HepG2 (cell line): ENCODE data around the gene MAJIN. TPM values are rescaled to one million over a fixed set of nuclear protein-coding genes. Genes with fewer than 3 reads are reported as not detected.

Source experiments
- ARNT ChIP-seq: fragments of 450-650 bp; IDR thresholded peaks from 2 replicates; pipeline ENCODE4 v1.6.1; 2017
- BRCA1 ChIP-seq: sonication (generic); formaldehyde crosslinking; IDR thresholded peaks from 2 replicates; pipeline ENCODE4 v1.4.0; 2020; ENCODE audit warnings: missing genetic modification reagents
- GABPA ChIP-seq, 2 experiments: IDR thresholded peaks; 2 replicates each; pipeline ENCODE4 v1.6.1; 2011 to 2016; ENCODE audit warnings: low read depth in 2 of 2, low read length in 1 of 2, missing biosample characterization in 1 of 2, missing genetic modification characterization in 1 of 2
- GZF1 ChIP-seq: sonication (generic); formaldehyde crosslinking; IDR thresholded peaks from 2 replicates; pipeline ENCODE4 v1.5.1; 2020; ENCODE audit warnings: mild to moderate bottlenecking, missing genetic modification reagents
- HOXD1 ChIP-seq: sonication (generic); formaldehyde crosslinking; IDR thresholded peaks from 2 replicates; pipeline ENCODE4 v1.5.0; 2020; ENCODE audit warnings: missing genetic modification reagents
- NCOA1 ChIP-seq: sonication (generic); formaldehyde crosslinking; IDR thresholded peaks from 2 replicates; pipeline ENCODE4 v1.9.0; 2021; ENCODE audit warnings: missing genetic modification reagents
- NRL ChIP-seq: sonication (generic); formaldehyde crosslinking; IDR thresholded peaks from 2 replicates; pipeline ENCODE4 v1.5.0; 2020; ENCODE audit warnings: missing genetic modification reagents, mild to moderate bottlenecking, moderate library complexity, borderline replicate concordance
- PHF21A ChIP-seq: sonication (generic); formaldehyde crosslinking; IDR thresholded peaks from 2 replicates; pipeline ENCODE4 v1.5.0; 2020; ENCODE audit warnings: mild to moderate bottlenecking, missing genetic modification reagents
- SIX4 ChIP-seq: sonication (generic); formaldehyde crosslinking; IDR thresholded peaks from 2 replicates; pipeline ENCODE4 v1.4.0; 2020; ENCODE audit warnings: missing genetic modification reagents
- SMAD3 ChIP-seq: sonication (generic); formaldehyde crosslinking; IDR thresholded peaks from 2 replicates; pipeline ENCODE4 v1.4.0; 2020; ENCODE audit warnings: missing genetic modification reagents
- TRIM24 ChIP-seq: sonication (generic); formaldehyde crosslinking; IDR thresholded peaks from 2 replicates; pipeline ENCODE4 v1.8.0; 2022; ENCODE audit warnings: mild to moderate bottlenecking, missing genetic modification reagents
- WIZ ChIP-seq: sonication (generic); formaldehyde crosslinking; IDR thresholded peaks from 2 replicates; pipeline ENCODE4 v1.5.1; 2020; ENCODE audit warnings: mild to moderate bottlenecking, missing genetic modification reagents
- ZBTB7B ChIP-seq: sonication (generic); formaldehyde crosslinking; IDR thresholded peaks from 2 replicates; pipeline ENCODE4 v1.4.0; 2020; ENCODE audit warnings: missing genetic modification reagents
- ZFAT ChIP-seq: sonication (generic); formaldehyde crosslinking; conservative IDR thresholded peaks from 2 replicates; pipeline ENCODE4 v1.8.1; 2023; ENCODE audit warnings: missing genetic modification reagents, inconsistent platforms
- ZNF253 ChIP-seq: sonication (generic); formaldehyde crosslinking; IDR thresholded peaks from 2 replicates; pipeline ENCODE4 v1.8.0; 2022; ENCODE audit warnings: mild to moderate bottlenecking, missing genetic modification reagents, borderline replicate concordance
- ZNF543 ChIP-seq: sonication (generic); formaldehyde crosslinking; IDR thresholded peaks from 2 replicates; pipeline ENCODE4 v1.4.0; 2020; ENCODE audit warnings: mild to moderate bottlenecking, missing genetic modification reagents
- ZNF556 ChIP-seq: sonication (generic); formaldehyde crosslinking; IDR thresholded peaks from 2 replicates; pipeline ENCODE4 v1.4.0; 2020; ENCODE audit warnings: mild to moderate bottlenecking, missing genetic modification reagents, borderline replicate concordance
- ZNF598 ChIP-seq: sonication (generic); formaldehyde crosslinking; IDR thresholded peaks from 2 replicates; pipeline ENCODE4 v1.5.1; 2020; ENCODE audit warnings: mild to moderate bottlenecking, missing genetic modification reagents, borderline replicate concordance
- polyA plus RNA-seq, 8 experiments: library from polyadenylated mRNA; depleted of rRNA in 3 of 8; stranded (reverse) in 7 of 8; unstranded in 1 of 8; fragments of >200 nt; fragmentation: Illumina TruSeq in 4 of 8; extraction: Trizol in 4 of 8; gene quantifications; 2 replicates each; pipeline versions ENCODE4 v1.2.1 to v1.2.3, GENCODE V29; 2011 to 2016; ENCODE audit warnings: low read depth in 4 of 8, missing spikeins in 1 of 8, mixed read lengths in 1 of 8; ENCODE audit not compliant: insufficient read depth in 1 of 8
- total RNA-seq, 5 experiments: library from RNA; depleted of rRNA; stranded (reverse); fragments of >200 nt; fragmentation: Illumina TruSeq; extraction: Trizol; gene quantifications; 2 replicates each; pipeline ENCODE4 v1.2.3, GENCODE V29; 2016; ENCODE audit warnings: low read depth in 1 of 5
- TF ChIP-seq, protein P1 (sequence below), 2 experiments: sonication (generic) in 1 of 2; formaldehyde crosslinking in 1 of 2; IDR thresholded peaks; 2 replicates each; pipeline versions ENCODE4 v1.4.0 to v1.6.1; 2016 to 2020; ENCODE audit warnings: borderline replicate concordance in 1 of 2, low read depth in 1 of 2, mild to moderate bottlenecking in 1 of 2, missing genetic modification reagents in 1 of 2
- TF ChIP-seq, protein P2 (sequence below): sonication (generic); formaldehyde crosslinking; IDR thresholded peaks from 2 replicates; pipeline ENCODE4 v1.4.0; 2020; ENCODE audit warnings: mild to moderate bottlenecking, missing genetic modification reagents
- TF ChIP-seq, protein P3 (sequence below): sonication (generic); formaldehyde crosslinking; conservative IDR thresholded peaks from 2 replicates; pipeline ENCODE4 v1.4.0; 2020; ENCODE audit warnings: mild to moderate bottlenecking, missing genetic modification reagents, moderate library complexity

The MAJIN gene
- total and polyA plus RNA-seq, 2 of the 13 experiments (the other 11 are each of a cell fraction or from before 2014, with no cell fraction given), result not detected

DNA sequence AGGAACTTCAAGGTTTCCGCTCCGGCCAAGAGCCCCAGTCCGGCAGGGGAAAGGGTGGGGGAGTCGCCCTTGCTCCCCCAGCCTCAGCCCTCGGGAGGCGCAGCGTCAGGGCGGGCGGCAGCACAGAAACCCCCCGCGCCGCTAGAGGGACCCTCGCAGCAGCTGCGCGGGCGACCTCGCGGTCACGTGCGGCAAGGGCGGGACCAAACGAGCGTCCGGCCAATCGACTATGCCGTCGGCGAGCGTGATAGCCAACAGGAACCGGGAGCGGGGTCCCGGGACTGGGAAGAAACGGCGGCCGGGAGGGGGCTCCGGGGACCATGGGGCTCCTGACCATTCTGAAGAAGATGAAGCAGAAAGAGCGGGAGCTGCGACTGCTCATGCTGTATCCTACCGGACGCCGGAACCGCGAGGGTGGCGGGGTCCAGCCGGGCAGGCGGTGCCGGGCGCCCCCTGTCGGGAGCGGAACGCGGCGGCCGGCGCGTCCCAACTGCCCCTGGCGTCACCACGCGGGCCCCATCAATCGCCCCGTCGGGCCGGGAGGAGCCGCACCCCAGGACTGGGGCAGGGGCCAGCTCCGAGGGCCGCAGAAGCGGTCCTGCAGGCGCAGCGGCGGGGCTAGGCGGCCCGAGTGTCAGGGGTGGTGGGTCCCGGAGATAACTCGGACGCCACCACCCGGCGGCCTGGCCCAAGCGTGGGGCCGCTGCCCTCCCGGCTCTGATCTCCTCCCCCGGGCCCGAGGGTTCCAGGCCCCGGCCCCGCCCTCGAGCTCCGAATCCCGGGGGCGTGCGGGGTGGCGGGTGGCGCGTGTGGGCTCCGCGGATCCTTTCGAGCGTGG lies 42.2 kb upstream of the MAJIN start, which contains the start of gene ARL2 (continued):
- TF ChIP-seq, protein P1, sequence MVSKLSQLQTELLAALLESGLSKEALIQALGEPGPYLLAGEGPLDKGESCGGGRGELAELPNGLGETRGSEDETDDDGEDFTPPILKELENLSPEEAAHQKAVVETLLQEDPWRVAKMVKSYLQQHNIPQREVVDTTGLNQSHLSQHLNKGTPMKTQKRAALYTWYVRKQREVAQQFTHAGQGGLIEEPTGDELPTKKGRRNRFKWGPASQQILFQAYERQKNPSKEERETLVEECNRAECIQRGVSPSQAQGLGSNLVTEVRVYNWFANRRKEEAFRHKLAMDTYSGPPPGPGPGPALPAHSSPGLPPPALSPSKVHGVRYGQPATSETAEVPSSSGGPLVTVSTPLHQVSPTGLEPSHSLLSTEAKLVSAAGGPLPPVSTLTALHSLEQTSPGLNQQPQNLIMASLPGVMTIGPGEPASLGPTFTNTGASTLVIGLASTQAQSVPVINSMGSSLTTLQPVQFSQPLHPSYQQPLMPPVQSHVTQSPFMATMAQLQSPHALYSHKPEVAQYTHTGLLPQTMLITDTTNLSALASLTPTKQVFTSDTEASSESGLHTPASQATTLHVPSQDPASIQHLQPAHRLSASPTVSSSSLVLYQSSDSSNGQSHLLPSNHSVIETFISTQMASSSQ (IDR thresholded peaks at IDR 0.05; ENCODE audit: low read depth), result no peak
- TF ChIP-seq, protein P1 (CRISPR knock-in tag; IDR thresholded peaks at IDR 0.05; ENCODE audit: borderline replicate concordance), result peak; percentile 56
- TF ChIP-seq ARNT, result no peak
- TF ChIP-seq ZFAT, result peak; percentile 35; the same call in 1 of the 2 replicates
- no peak for TF ChIP-seq GZF1 (CRISPR knock-in tag)
- TF ChIP-seq ZNF543 (CRISPR knock-in tag), result no peak; the same call in none of the 2 replicates
- no peak for TF ChIP-seq ZNF598 (CRISPR knock-in tag)
- TF ChIP-seq NCOA1 (CRISPR knock-in tag), result no peak
- TF ChIP-seq SMAD3 (CRISPR knock-in tag), result no peak; the same call in 1 of the 2 replicates
- TF ChIP-seq ZBTB7B (CRISPR knock-in tag), result peak; percentile 96
- 0 out of 2 replicates have a peak, but pooled peaks have one; percentile 6 for TF ChIP-seq SIX4
- peak; percentile 79; the same call in 1 of the 2 replicates for TF ChIP-seq ZNF556
- 0 out of 2 replicates have a peak, but pooled peaks have one; percentile 57 for TF ChIP-seq WIZ
- no peak for TF ChIP-seq TRIM24 (CRISPR knock-in tag)
- TF ChIP-seq, protein P2, sequence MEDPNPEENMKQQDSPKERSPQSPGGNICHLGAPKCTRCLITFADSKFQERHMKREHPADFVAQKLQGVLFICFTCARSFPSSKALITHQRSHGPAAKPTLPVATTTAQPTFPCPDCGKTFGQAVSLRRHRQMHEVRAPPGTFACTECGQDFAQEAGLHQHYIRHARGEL, result peak; percentile 82; the same call in 1 of the 2 replicates
- no peak for TF ChIP-seq HOXD1 (CRISPR knock-in tag)
- TF ChIP-seq BRCA1 (CRISPR knock-in tag), result no peak
- no peak for TF ChIP-seq ZNF253 (CRISPR knock-in tag)
- TF ChIP-seq, protein P3, sequence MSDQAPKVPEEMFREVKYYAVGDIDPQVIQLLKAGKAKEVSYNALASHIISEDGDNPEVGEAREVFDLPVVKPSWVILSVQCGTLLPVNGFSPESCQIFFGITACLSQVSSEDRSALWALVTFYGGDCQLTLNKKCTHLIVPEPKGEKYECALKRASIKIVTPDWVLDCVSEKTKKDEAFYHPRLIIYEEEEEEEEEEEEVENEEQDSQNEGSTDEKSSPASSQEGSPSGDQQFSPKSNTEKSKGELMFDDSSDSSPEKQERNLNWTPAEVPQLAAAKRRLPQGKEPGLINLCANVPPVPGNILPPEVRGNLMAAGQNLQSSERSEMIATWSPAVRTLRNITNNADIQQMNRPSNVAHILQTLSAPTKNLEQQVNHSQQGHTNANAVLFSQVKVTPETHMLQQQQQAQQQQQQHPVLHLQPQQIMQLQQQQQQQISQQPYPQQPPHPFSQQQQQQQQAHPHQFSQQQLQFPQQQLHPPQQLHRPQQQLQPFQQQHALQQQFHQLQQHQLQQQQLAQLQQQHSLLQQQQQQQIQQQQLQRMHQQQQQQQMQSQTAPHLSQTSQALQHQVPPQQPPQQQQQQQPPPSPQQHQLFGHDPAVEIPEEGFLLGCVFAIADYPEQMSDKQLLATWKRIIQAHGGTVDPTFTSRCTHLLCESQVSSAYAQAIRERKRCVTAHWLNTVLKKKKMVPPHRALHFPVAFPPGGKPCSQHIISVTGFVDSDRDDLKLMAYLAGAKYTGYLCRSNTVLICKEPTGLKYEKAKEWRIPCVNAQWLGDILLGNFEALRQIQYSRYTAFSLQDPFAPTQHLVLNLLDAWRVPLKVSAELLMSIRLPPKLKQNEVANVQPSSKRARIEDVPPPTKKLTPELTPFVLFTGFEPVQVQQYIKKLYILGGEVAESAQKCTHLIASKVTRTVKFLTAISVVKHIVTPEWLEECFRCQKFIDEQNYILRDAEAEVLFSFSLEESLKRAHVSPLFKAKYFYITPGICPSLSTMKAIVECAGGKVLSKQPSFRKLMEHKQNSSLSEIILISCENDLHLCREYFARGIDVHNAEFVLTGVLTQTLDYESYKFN, result peak; percentile 14; the same call in 1 of the 2 replicates
- TF ChIP-seq GABPA (IDR thresholded peaks at IDR 0.05; ENCODE audit: low read depth, low read length), result peak; percentile 36; the same call in 1 of the 2 replicates
- TF ChIP-seq GABPA (CRISPR knock-in tag; IDR thresholded peaks at IDR 0.05; ENCODE audit: low read depth), result peak; percentile 44
- peak; percentile 94 for TF ChIP-seq PHF21A
- TF ChIP-seq NRL (CRISPR knock-in tag), result peak; percentile 80
